Subcutaneous abdominal adipose tissue (tissue), 5 donors: Measurements from ENCODE around the gene MAGEA6.
"Not testable (repeated sequence)": the region's sequence is repeated elsewhere in the genome, so short reads cannot be mapped to it uniquely, and the experiment has no call there.

ENCODE experiments used
- H3K27ac ChIP-seq: one replicate; pipeline ENCODE4 v1.7.0; 2013; ENCODE audit warnings: low read depth, mild to moderate bottlenecking, inconsistent platforms, low read length, moderate library complexity
- H3K27me3 ChIP-seq, 5 donors: one replicate each; pipeline ENCODE4 v1.7.0; 2013; ENCODE audit warnings: low read length in 5 of 5, inconsistent platforms in 1 of 5; ENCODE audit not compliant: control insufficient read depth in 5 of 5, insufficient read depth in 4 of 5
- H3K36me3 ChIP-seq, 5 donors: one replicate each; pipeline ENCODE4 v1.7.0; 2013; ENCODE audit warnings: low read length in 5 of 5; ENCODE audit not compliant: control insufficient read depth in 5 of 5, insufficient read depth in 5 of 5
- H3K4me1 ChIP-seq, 5 donors: one replicate each; pipeline ENCODE4 v1.7.0; 2013; ENCODE audit warnings: low read length in 5 of 5, mild to moderate bottlenecking in 3 of 5, moderate library complexity in 1 of 5; ENCODE audit not compliant: control insufficient read depth in 5 of 5, insufficient read depth in 5 of 5
- H3K4me3 ChIP-seq, 5 donors: one replicate each; pipeline ENCODE4 v1.7.0; 2013; ENCODE audit warnings: low read length in 5 of 5, low read depth in 1 of 5
- H3K9ac ChIP-seq, 5 donors: one replicate each; pipeline ENCODE4 v1.7.0; 2013; ENCODE audit warnings: low read length in 5 of 5, mild to moderate bottlenecking in 4 of 5, moderate library complexity in 3 of 5
- H3K9me3 ChIP-seq, 5 donors: one replicate each; pipeline ENCODE4 v1.7.0; 2013; ENCODE audit warnings: low read length in 5 of 5; ENCODE audit not compliant: control insufficient read depth in 5 of 5
- donor health status: healthy.
- donor health status: healthy.
- donor health status: healthy.
- donor health status: healthy.
- donor health status: healthy.

The MAGEA6 gene

GRCh38 chrX:152734143-152734858, 35.2 kb downstream of the MAGEA6 start:
- H3K36me3 ChIP-seq, H3K27ac ChIP-seq, H3K27me3 ChIP-seq, H3K9me3 ChIP-seq, H3K4me3 ChIP-seq, H3K9ac ChIP-seq, H3K4me1 ChIP-seq: not testable (repeated sequence)

GRCh38 chrX:152733261-152733975, 36.1 kb downstream of the MAGEA6 start, which contains the start of the genes CSAG1 and MAGEA12:
TSS of gene CSAG1 (minus strand) at chrX:152733721. CDS start at chrX:152732460, 1,261 bp downstream.
TSS of gene MAGEA12 (plus strand) at chrX:152733757. CDS start at chrX:152736162, 2,405 bp downstream.
- Histone ChIP-seq H3K4me3 (no peak within 1 kb of the TSS), H3K27me3 (peaks cover 0 to 3% (median 0%) of the 10 kb centered on the region in 5 donors), H3K9me3 (peaks cover 0 to 3% (median 0%) of the 10 kb centered on the region in 5 donors), H3K27ac (no peak within 1 kb of the TSS), H3K4me1 (no peaks in the 10 kb centered on the region), H3K36me3 (no peaks in the 10 kb centered on the region), H3K9ac (no peak within 1 kb of the TSS)

- H3K27me3 ChIP-seq: peaks cover 0 to 7% (median 0%) of the 10 kb centered on the region in 5 donors
- peaks cover 0 to 5% (median 2%) of the 10 kb centered on the region in 5 donors for H3K9me3 ChIP-seq
- no peak overlapping the region for H3K9ac ChIP-seq
- no peak overlapping the region for H3K27ac ChIP-seq
- no peaks in the 10 kb centered on the region for H3K36me3 ChIP-seq
- H3K4me1 ChIP-seq: no peaks in the 10 kb centered on the region
- H3K4me3 ChIP-seq: no peak overlapping the region
Observed at GRCh38 chrX:152725409-152725808, 44.1 kb downstream of the MAGEA6 start.
